Bronchial epithelial cell (primary cell): Measurements from ENCODE around the gene HOXC11. TPM values are rescaled to one million over a fixed set of nuclear protein-coding genes. Genes with fewer than 3 reads are reported as not detected.

Experiments
- DNase-seq: peaks from one replicate; pipeline ENCODE4 v3.0.0-alpha.2; 2010; ENCODE audit warnings: low read depth
- FAIRE-seq: peaks from 2 replicates; lab custom pipeline; 2011; peaks lifted over from hg19 to GRCh38; lab: Jason Lieb, UNC
- H3K27me3 ChIP-seq: 2 replicates; pipeline ENCODE4 v1.5.1; 2011; ENCODE audit warnings: low read length; ENCODE audit not compliant: control insufficient read depth, insufficient read depth
- H3K36me3 ChIP-seq: 2 replicates; pipeline ENCODE4 v1.5.1; 2011; ENCODE audit warnings: low read length; ENCODE audit not compliant: control insufficient read depth, insufficient read depth
- H3K4me3 ChIP-seq: 2 replicates; pipeline ENCODE4 v1.5.1; 2011; ENCODE audit warnings: mild to moderate bottlenecking, low read depth, low read length, control low read depth
- total RNA-seq: library from RNA; depleted of rRNA; stranded (reverse); fragments of >200 nt; gene quantifications from 2 replicates; pipeline ENCODE4 v1.2.1, GENCODE V29; 2014
- TF ChIP-seq, protein P1 (sequence below): IDR thresholded peaks from 2 replicates; pipeline ENCODE4 v1.5.1; 2011; ENCODE audit warnings: mild to moderate bottlenecking, moderate library complexity, low read length, control low read depth, inconsistent platforms; ENCODE audit not compliant: insufficient read depth, severe bottlenecking

Gene HOXC11
- total RNA-seq, 1 donor from 2014 or later: not detected

DNA sequence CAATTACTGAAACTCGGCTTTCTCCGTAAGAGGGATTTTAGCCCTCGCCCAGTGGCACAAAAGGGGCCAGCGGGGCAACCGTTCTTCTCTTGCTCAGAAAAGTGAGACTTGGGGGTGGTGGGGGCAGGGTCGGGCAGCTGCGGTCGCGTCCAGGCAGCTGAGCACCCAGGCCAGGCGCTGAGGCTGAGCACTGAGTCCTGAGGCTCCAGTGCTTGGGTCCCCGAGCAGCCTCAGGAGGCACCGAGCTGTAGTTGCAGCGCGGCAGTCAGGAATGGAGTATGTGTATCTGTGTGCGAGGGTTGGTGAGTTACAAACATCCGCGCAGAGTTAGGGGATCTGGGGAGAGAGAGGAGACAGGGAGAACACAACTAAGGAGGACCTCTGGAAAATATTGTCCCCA, 51.2 kb downstream of the HOXC11 start:
- peaks cover 68% of the 10 kb centered on the region for H3K27me3 ChIP-seq
- H3K4me3 ChIP-seq: no peak overlapping the region
- TF ChIP-seq, protein P1, sequence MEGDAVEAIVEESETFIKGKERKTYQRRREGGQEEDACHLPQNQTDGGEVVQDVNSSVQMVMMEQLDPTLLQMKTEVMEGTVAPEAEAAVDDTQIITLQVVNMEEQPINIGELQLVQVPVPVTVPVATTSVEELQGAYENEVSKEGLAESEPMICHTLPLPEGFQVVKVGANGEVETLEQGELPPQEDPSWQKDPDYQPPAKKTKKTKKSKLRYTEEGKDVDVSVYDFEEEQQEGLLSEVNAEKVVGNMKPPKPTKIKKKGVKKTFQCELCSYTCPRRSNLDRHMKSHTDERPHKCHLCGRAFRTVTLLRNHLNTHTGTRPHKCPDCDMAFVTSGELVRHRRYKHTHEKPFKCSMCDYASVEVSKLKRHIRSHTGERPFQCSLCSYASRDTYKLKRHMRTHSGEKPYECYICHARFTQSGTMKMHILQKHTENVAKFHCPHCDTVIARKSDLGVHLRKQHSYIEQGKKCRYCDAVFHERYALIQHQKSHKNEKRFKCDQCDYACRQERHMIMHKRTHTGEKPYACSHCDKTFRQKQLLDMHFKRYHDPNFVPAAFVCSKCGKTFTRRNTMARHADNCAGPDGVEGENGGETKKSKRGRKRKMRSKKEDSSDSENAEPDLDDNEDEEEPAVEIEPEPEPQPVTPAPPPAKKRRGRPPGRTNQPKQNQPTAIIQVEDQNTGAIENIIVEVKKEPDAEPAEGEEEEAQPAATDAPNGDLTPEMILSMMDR: no peak
- DNase-seq (no peak), FAIRE-seq (no peak)
- no peaks in the 10 kb centered on the region for H3K36me3 ChIP-seq

DNA sequence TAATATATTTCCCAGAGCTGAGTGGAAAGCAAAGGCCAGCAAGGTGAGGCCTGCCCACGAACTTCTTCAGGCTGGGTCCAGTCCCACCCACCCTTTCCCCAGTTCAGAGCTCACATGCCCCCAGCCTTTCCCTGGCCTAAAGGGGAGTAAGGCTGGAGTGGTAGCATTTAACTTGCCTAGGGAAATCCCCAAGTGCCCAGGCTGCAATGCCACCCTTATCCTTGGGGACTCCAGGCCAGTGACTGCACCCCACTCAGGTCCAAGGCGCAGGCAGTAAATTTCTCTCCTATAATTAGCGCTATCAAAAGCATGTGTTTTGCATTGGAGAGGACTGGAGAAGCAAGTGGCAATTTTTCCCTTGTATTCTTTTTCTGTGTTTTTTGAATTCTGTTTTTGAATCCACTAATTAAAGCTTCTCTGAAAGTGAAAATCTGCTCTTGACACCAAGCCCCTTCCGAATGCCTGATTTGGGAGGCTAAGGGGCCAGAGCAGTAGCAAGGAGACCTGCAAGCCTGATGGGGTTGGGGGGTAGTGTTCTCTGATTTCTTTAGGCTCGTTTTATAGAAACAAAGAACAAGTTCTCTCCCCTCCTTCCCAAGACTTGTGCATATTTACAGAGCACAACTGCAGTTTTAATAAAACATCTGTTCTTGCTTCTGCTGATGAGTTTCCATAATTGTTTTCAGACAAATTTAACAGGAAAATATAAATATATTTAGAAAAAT, 51.8 kb downstream of the HOXC11 start:
- no peak overlapping the region for H3K4me3 ChIP-seq
- peaks cover 72% of the 10 kb centered on the region for H3K27me3 ChIP-seq
- no peaks in the 10 kb centered on the region for H3K36me3 ChIP-seq
- DNase-seq (no peak), FAIRE-seq (no peak)
- TF ChIP-seq, protein P1: no peak

DNA sequence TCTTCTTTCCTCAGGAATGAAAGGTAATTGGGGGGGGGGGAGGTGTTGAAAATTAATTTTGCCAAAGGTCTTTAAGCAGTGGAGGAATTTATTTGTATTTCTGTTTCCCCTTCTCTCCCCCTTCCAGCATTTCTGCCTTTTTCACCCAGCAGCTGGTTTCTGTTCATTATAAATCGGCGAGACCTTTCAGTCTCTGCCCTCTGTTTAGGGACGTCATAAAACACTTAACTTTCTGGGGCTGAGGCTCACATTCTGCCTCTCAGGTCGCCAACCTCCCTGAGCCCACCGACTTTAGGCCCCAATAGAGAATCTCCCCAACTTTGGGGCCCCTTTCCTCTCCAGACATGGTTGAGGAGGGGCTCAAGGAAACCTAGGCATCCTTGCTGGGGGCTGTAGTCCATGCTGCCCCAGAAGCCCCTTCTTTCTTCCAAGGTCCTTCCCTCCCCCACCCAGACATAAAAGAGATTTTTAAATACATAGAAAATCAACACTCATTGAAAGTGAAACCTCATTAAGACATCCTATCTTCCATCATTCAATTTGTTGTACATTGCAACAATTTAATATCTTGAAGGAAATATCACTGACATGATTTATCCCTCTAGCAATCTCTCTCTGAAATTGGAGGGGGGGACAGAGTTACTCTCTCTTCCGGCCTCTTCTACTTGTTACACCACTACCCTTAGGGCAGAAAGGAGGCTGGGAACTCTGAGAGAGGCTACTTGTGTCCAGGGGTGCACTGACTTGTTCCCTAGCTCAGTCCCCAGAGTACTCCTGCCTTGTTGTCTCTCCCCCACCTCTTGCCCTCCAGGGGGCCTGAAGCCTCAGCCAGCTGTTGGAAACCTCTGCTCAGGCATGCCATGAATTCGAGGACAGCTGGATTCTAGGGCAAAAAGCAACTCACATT, 52.8 kb downstream of the HOXC11 start:
- Histone ChIP-seq H3K4me3 (no peak overlapping the region), H3K27me3 (peaks cover 75% of the 10 kb centered on the region)
- TF ChIP-seq, protein P1: no peak

DNA sequence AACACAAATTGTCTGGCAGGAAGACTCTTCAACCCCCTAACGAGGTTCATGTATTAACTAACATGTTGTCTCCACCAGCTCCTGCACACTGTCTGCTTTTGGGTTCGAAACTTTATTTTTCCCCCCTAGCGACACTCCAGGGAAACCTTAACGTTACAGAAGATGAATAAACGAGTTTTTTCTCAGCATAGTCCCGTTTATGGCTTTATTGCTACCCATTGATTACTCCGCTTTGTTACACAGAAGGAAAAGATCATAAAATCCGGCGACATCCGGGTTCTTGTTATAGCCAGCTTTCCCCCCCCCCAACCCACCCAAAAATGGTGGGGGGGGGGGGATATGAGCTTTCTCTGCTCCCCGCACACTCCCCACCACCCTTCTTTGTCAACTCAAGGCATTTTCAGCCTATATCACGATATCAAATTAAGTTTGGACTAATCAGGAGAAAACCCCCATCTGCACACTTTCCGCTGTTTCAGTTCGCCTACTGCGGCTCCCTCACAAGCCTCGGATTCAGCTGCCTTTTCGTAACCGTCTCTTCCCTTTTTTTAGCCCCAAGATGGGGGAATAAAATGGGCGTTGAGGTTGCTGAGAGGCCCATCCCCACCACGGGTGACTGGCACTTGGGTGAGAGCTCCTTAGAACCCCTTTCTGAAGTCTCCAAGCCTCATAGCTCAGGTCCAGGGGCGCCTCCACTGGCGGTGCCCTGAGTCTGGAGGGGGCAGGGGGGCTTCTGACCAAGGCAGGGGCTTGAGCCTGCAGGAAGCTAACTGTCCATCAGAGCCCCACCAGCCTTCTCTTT, 53.9 kb downstream of the HOXC11 start:
- DNase-seq (no peak), FAIRE-seq (no peak)
- Histone ChIP-seq H3K4me3 (no peak overlapping the region), H3K36me3 (no peaks in the 10 kb centered on the region), H3K27me3 (peaks cover 77% of the 10 kb centered on the region)
- TF ChIP-seq, protein P1: no peak

More for the DNA sequence above, 52.8 kb downstream of the HOXC11 start:
- FAIRE-seq: no peak
- H3K36me3 ChIP-seq: no peaks in the 10 kb centered on the region
- DNase-seq: no peak

Other genes starting within 250 kb of the HOXC11 start
- 35.3 and 45.6 TPM in 2 replicates for gene CALCOCO1, start 245.7 kb upstream of the HOXC11 start, total RNA-seq
- gene CISTR, start 221.1 kb upstream of the HOXC11 start, total RNA-seq: not detected in 2 replicates
- gene HOXC13, start 34.3 kb upstream of the HOXC11 start, total RNA-seq: not detected in 2 replicates
- gene HOXC12, start 18.2 kb upstream of the HOXC11 start, total RNA-seq: not detected in 2 replicates
- not detected in 2 replicates for gene HOTAIR, start 1.8 kb downstream of the HOXC11 start, total RNA-seq
- not detected in 2 replicates for gene HOXC10, start 12.0 kb downstream of the HOXC11 start, total RNA-seq
- gene HOXC9, start 27.0 kb downstream of the HOXC11 start, total RNA-seq: not detected in 2 replicates
- gene HOXC8, start 35.9 kb downstream of the HOXC11 start, total RNA-seq: not detected in 2 replicates
- gene HOXC6, start 55.3 kb downstream of the HOXC11 start, total RNA-seq: not detected in 2 replicates
- not detected in 2 replicates for gene HOXC5, start 59.9 kb downstream of the HOXC11 start, total RNA-seq
- gene HOXC4, start 80.7 kb downstream of the HOXC11 start, total RNA-seq: not detected in 2 replicates
- gene SMUG1, start 215.9 kb downstream of the HOXC11 start, total RNA-seq: 36.1 and 48.5 TPM in 2 replicates